CD4-positive, alpha-beta T cell treated with Interferon alpha-2 for 1 hour (primary cell): Measurements from ENCODE around the gene SLC50A1.

Experiments
- DNase-seq, 2 donors: peaks; one replicate each; pipeline ENCODE4 v3.0.0-alpha.2; 2020 to 2022

SLC50A1 gene

DNA sequence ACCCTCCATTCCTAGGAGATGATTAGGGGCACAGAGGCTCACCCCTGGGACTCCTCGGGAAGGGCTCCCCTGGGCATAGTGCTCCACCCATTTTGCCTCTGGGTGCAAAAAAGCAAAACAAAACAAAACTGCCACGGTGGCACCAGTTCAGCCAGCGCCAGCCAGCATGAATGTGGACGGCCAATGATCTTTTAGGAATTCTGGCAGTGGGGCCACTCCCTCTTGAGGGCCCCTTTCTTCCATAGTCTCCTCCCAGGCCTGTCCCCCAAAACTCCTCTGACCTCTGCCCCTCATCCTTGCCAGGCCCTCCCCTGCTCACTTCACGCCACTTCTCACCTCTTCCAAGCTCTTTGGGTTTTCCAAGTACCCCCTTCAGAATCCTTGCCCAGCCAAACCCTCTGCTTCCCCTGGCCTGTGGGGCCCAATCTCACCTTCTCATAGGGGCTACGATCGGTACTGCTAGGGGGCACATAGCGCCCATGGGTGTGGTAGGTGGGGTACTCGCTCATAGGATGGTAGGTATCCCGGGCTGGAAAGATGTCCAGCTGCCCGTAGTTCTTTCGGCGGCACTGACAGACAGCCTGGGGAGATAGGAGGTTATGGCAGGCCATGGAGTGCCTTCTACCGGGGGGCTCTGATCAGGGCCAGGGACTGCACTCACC, 51.3 kb downstream of the SLC50A1 start:
- DNase-seq = no peak

DNA sequence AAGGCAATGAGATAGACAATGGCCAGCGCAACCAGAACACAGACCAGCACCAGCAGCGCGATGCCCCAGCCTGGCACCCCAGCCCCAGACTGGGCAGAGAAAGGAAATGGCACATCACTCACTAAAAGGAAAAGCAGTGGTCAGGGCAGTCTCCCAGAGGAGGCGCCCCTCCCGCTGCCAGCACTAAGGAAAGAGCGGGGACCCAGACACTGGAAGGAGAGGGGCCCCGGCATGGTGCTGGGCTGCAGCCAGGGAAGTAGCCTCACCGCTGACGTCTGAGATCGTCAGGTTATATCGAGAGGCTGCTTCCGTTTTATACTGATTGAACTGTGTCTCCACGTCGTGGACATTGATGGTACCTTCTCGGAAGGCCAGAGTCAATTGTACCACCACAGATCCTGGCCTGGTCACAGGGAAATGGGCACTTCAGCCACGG, 51.8 kb downstream of the SLC50A1 start:
- DNase-seq = no peak

GRCh38 chr1:155188268-155188667, 52.6 kb downstream of the SLC50A1 start:
- DNase-seq = no peak
